CD4-positive, alpha-beta T cell (primary cell): ENCODE data around the gene C1QTNF9B. TPM values are rescaled to one million over a fixed set of nuclear protein-coding genes. Genes with fewer than 3 reads are reported as not detected.

ENCODE experiments used
- ATAC-seq: fragments of 200-7000 bp; cut with Tn5 transposase; one replicate; pipeline ENCODE4 v1.10.0; 2022; ENCODE audit warnings: mild to moderate bottlenecking; ENCODE audit not compliant: poor library complexity
- CTCF ChIA-PET: fragments of 350-600 bp; sonication (Branson Sonifier 250); formaldehyde crosslinking; loops from one replicate; lab custom pipeline; 2021; ENCODE audit warnings: antibody characterized with exemption, inconsistent platforms; lab: Charles Lee
- POLR2A ChIA-PET: fragments of 350-600 bp; sonication (Branson Sonifier 250); formaldehyde crosslinking; loops from one replicate; lab custom pipeline; 2021; ENCODE audit warnings: antibody characterized with exemption, inconsistent platforms; lab: Charles Lee
- DNase-seq, 14 experiments: peaks; one replicate each; pipeline ENCODE4 v3.0.0-alpha.2; 2013 to 2020; ENCODE audit warnings: mixed read lengths in 2 of 14
- H3K27ac ChIP-seq, 2 donors: one replicate each; pipeline versions ENCODE4 v1.5.1 to v1.7.0; 2013; ENCODE audit warnings: low read length in 2 of 2, low read depth in 1 of 2, mild to moderate bottlenecking in 1 of 2
- H3K27me3 ChIP-seq, 2 experiments: 1 replicate in 1 of 2; 2 replicates in 1 of 2; pipeline versions ENCODE4 v1.6.1 to v1.7.0; 2013; ENCODE audit warnings: low read length in 2 of 2, control low read depth in 1 of 2, mild to moderate bottlenecking in 1 of 2, moderate library complexity in 1 of 2; ENCODE audit not compliant: insufficient read depth in 2 of 2, control insufficient read depth in 1 of 2
- H3K36me3 ChIP-seq: one replicate; pipeline ENCODE4 v1.6.1; 2013; ENCODE audit warnings: low read length, control low read depth; ENCODE audit not compliant: insufficient read depth
- H3K4me1 ChIP-seq: one replicate; pipeline ENCODE4 v1.6.1; 2013; ENCODE audit warnings: low read length, control low read depth; ENCODE audit not compliant: insufficient read depth
- H3K4me3 ChIP-seq: one replicate; pipeline ENCODE4 v1.5.1; 2013; ENCODE audit warnings: mild to moderate bottlenecking, low read length, moderate library complexity
- H3K9me3 ChIP-seq, 2 experiments: 1 replicate in 1 of 2; 2 replicates in 1 of 2; pipeline versions ENCODE4 v1.6.1 to v1.7.0; 2013; ENCODE audit warnings: low read length in 2 of 2, mild to moderate bottlenecking in 2 of 2, control low read depth in 1 of 2, moderate library complexity in 1 of 2; ENCODE audit not compliant: control insufficient read depth in 1 of 2, insufficient read depth in 1 of 2
- H3K27ac Mint-ChIP-seq: one replicate; pipeline ENCODE4 v1.8.0; 2020; ENCODE audit warnings: mixed read lengths
- H3K27me3 Mint-ChIP-seq: one replicate; pipeline ENCODE4 v1.8.0; 2021; ENCODE audit warnings: mixed read lengths
- H3K36me3 Mint-ChIP-seq: one replicate; pipeline ENCODE4 v1.8.0; 2021; ENCODE audit warnings: low read depth, mixed read lengths
- H3K4me1 Mint-ChIP-seq: one replicate; pipeline ENCODE4 v1.8.0; 2021; ENCODE audit warnings: low read depth, mixed read lengths
- H3K4me3 Mint-ChIP-seq: one replicate; pipeline ENCODE4 v1.8.0; 2020; ENCODE audit warnings: mild to moderate bottlenecking, mixed read lengths
- H3K9me3 Mint-ChIP-seq: one replicate; pipeline ENCODE4 v1.8.0; 2020; ENCODE audit warnings: mixed read lengths
- CTCF ChIP-seq: fragments of 200-600 bp; IDR thresholded peaks from one replicate; pipeline ENCODE4 v1.8.0; 2022; ENCODE audit warnings: antibody characterized with exemption, mild to moderate bottlenecking
- intact Hi-C, 2 experiments: fragments of 100-400 bp; cut with DNase I in 1 of 2; cut with micrococcal nuclease in 1 of 2; formaldehyde crosslinking; loops; one replicate each; pipeline versions ENCODE4 v1.15.1 to v1.9.0; 2023 to 2025; cut with DNase I, micrococcal nuclease
- total RNA-seq, 174 experiments: library from RNA in 2 of 174; stranded (reverse) in 2 of 174; gene quantifications; one replicate each; pipeline ENCODE4 v1.2.3 and lab custom pipeline; 2021 to 2026

C1QTNF9B gene
- total RNA-seq, 2 experiments from 2014 or later, result not detected

- Mint-ChIP-seq H3K4me1 (no peaks in the 10 kb centered on the region), H3K4me3 (no peak overlapping the region), H3K36me3 (peaks cover 39% of the 10 kb centered on the region), H3K9me3 (no peaks in the 10 kb centered on the region), H3K27ac (no peak overlapping the region), H3K27me3 (no peaks in the 10 kb centered on the region)
- H3K27me3 ChIP-seq, result no peaks in the 10 kb centered on the region
- intact Hi-C loops, result loop anchor here in 1 of 2 experiments (5.0 kb wide), 1 partner anchor 299 kb away; no protein-coding TSS in a partner anchor
- peaks cover 12% of the 10 kb centered on the region for H3K36me3 ChIP-seq
- H3K4me3 ChIP-seq, result no peak overlapping the region
- ChIA-PET CTCF (no interaction called here), POLR2A (no interaction called here)
- no peaks in the 10 kb centered on the region for H3K4me1 ChIP-seq
- ATAC-seq (no peak), DNase-seq (no peak)
- no peaks in the 10 kb centered on the region for H3K9me3 ChIP-seq
- no peak overlapping the region for H3K27ac ChIP-seq
- TF ChIP-seq CTCF, result no peak
Observed at GRCh38 chr13:23876265-23876664, 21.0 kb downstream of the C1QTNF9B start.

GRCh38 chr13:23871616-23872220 lies 25.6 kb downstream of the C1QTNF9B start:
- CTCF ChIA-PET, result no interaction called here
- ATAC-seq (no peak), DNase-seq (peak in 3 of 14 experiments; percentile 13 to 27 (median 18))
- Mint-ChIP-seq H3K27ac (no peak overlapping the region), H3K36me3 (peaks cover 12% of the 10 kb centered on the region), H3K27me3 (no peaks in the 10 kb centered on the region), H3K9me3 (no peaks in the 10 kb centered on the region), H3K4me1 (no peaks in the 10 kb centered on the region), H3K4me3 (no peak overlapping the region)
- POLR2A ChIA-PET, result no interaction called here
- intact Hi-C loops, result loop anchor here (1.0 to 5.0 kb wide), 2 partner anchors 204 to 405 kb away; no protein-coding TSS in a partner anchor
- no peaks in the 10 kb centered on the region for H3K27me3 ChIP-seq
- H3K36me3 ChIP-seq, result peaks cover 4% of the 10 kb centered on the region
- no peaks in the 10 kb centered on the region for H3K4me1 ChIP-seq
- peak; percentile 80 for TF ChIP-seq CTCF
- H3K9me3 ChIP-seq, result no peaks in the 10 kb centered on the region
- H3K4me3 ChIP-seq, result no peak overlapping the region
- H3K27ac ChIP-seq, result no peak overlapping the region

GRCh38 chr13:23870356-23871140 lies 26.8 kb downstream of the C1QTNF9B start:
- Histone ChIP-seq H3K27me3 (no peaks in the 10 kb centered on the region), H3K4me1 (no peaks in the 10 kb centered on the region), H3K27ac (no peak overlapping the region), H3K9me3 (no peaks in the 10 kb centered on the region), H3K36me3 (peaks cover 4% of the 10 kb centered on the region), H3K4me3 (no peak overlapping the region)
- DNase-seq (no peak), ATAC-seq (no peak)
- TF ChIP-seq CTCF, result no peak
- Mint-ChIP-seq H3K4me3 (no peak overlapping the region), H3K27ac (no peak overlapping the region), H3K4me1 (peaks cover 4% of the 10 kb centered on the region), H3K36me3 (peaks cover 7% of the 10 kb centered on the region), H3K9me3 (no peaks in the 10 kb centered on the region), H3K27me3 (no peaks in the 10 kb centered on the region)
- ChIA-PET CTCF (no interaction called here), POLR2A (no interaction called here)
- intact Hi-C loops, result loop anchor here in 1 of 2 experiments (1.0 to 5.0 kb wide), 2 partner anchors 203 to 404 kb away; no protein-coding TSS in a partner anchor
